ENCODE measurements around the gene NUDT2. TPM values are rescaled to one million over a fixed set of nuclear protein-coding genes. Genes with fewer than 3 reads are reported as not detected.

Gene NUDT2
- polyA plus RNA-seq, 1 of the 3 experiments (the other 2 are of a cell fraction), result 47.8 TPM

GRCh38 chr9:34382054-34382453, 52.7 kb downstream of the NUDT2 start:
- H3K4me1 ChIP-seq (ENCODE audit: control insufficient read depth in 1 of 2, insufficient read depth in 2 of 2, low read depth in 1 of 2, low read length in 1 of 2), result peaks cover 7 to 12% of the 10 kb centered on the region in 2 experiments; a peak in 2 of 4 replicates
- H3K36me3 ChIP-seq (replicated peaks in 1 of 2; ENCODE audit: control insufficient read depth in 1 of 2, insufficient read depth in 2 of 2, low read length in 1 of 2), result no peaks in the 10 kb centered on the region
- no peaks in the 10 kb centered on the region for H3K79me2 ChIP-seq (ENCODE audit: insufficient read depth)
- ChIA-PET POLR2A (no interaction called here), CTCF (interaction anchor here (1.5 kb wide), 2 partner anchors 129 to 209 kb away, joined by 4 to 5 read pairs; no protein-coding TSS in a partner anchor)
- 83% methylated on average over 3 of the region's 5 CpGs for WGBS (ENCODE audit: low lambda C conversion rate)
- H3K4me3 ChIP-seq (ENCODE audit: low read depth in 2 of 2, low read length in 1 of 2), result no peak overlapping the region
- no peak overlapping the region for H2AFZ ChIP-seq (ENCODE audit: low read depth)
- no peak overlapping the region for H3K9ac ChIP-seq
- no peak overlapping the region for H3K4me2 ChIP-seq
- no peak for TF ChIP-seq CHD2 (IDR thresholded peaks at IDR 0.05; ENCODE audit: low read length, partially characterized antibody)
- no peak for TF ChIP-seq NRF1 (IDR thresholded peaks at IDR 0.05; ENCODE audit: low read depth, low read length)
- TF ChIP-seq USF2 (IDR thresholded peaks at IDR 0.05; ENCODE audit: borderline replicate concordance, low read depth, low read length), result no peak
- TF ChIP-seq, protein P1, sequence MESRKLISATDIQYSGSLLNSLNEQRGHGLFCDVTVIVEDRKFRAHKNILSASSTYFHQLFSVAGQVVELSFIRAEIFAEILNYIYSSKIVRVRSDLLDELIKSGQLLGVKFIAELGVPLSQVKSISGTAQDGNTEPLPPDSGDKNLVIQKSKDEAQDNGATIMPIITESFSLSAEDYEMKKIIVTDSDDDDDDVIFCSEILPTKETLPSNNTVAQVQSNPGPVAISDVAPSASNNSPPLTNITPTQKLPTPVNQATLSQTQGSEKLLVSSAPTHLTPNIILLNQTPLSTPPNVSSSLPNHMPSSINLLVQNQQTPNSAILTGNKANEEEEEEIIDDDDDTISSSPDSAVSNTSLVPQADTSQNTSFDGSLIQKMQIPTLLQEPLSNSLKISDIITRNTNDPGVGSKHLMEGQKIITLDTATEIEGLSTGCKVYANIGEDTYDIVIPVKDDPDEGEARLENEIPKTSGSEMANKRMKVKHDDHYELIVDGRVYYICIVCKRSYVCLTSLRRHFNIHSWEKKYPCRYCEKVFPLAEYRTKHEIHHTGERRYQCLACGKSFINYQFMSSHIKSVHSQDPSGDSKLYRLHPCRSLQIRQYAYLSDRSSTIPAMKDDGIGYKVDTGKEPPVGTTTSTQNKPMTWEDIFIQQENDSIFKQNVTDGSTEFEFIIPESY (IDR thresholded peaks at IDR 0.05; ENCODE audit: borderline replicate concordance, low read depth), result no peak
- TF ChIP-seq ELF1 (IDR thresholded peaks at IDR 0.05), result no peak
- no peak for TF ChIP-seq SMC3 (IDR thresholded peaks at IDR 0.05; ENCODE audit: low read depth, low read length)
- no peak for TF ChIP-seq TCF12 (IDR thresholded peaks at IDR 0.05)
- no peak for TF ChIP-seq RFX5 (IDR thresholded peaks at IDR 0.05; ENCODE audit: low read length)
- TF ChIP-seq USF1 (IDR thresholded peaks at IDR 0.05; ENCODE audit: borderline replicate concordance, low read depth), result no peak
- no peak for TF ChIP-seq TAF1 (IDR thresholded peaks at IDR 0.05; ENCODE audit: borderline replicate concordance, low read depth, low read length)
- no peaks in the 10 kb centered on the region for H3K27me3 ChIP-seq (ENCODE audit: insufficient read depth)
- no peak for DNase-seq
- H3K27ac ChIP-seq (ENCODE audit: low read depth in 2 of 2, low read length in 1 of 2), result no peak overlapping the region
- H3F3A ChIP-seq (replicated peaks; ENCODE audit: insufficient read depth), result peaks cover 4% of the 10 kb centered on the region
- H4K20me1 ChIP-seq (ENCODE audit: insufficient read depth), result no peaks in the 10 kb centered on the region
- H3K9me2 ChIP-seq, result no peaks in the 10 kb centered on the region
- no peaks in the 10 kb centered on the region for H3K9me3 ChIP-seq

- Histone ChIP-seq H3K9me3 (no peaks in the 10 kb centered on the region), H3F3A (replicated peaks; ENCODE audit: insufficient read depth) (peaks cover 4% of the 10 kb centered on the region), H4K20me1 (ENCODE audit: insufficient read depth) (no peaks in the 10 kb centered on the region), H3K4me2 (no peak overlapping the region), H3K4me1 (ENCODE audit: control insufficient read depth in 1 of 2, insufficient read depth in 2 of 2, low read depth in 1 of 2, low read length in 1 of 2) (peaks cover 7 to 8% of the 10 kb centered on the region in 2 experiments; a peak in 2 of 4 replicates), H3K27ac (ENCODE audit: low read depth in 2 of 2, low read length in 1 of 2) (no peak overlapping the region), H3K79me2 (ENCODE audit: insufficient read depth) (no peaks in the 10 kb centered on the region), H2AFZ (ENCODE audit: low read depth) (no peak overlapping the region), H3K36me3 (replicated peaks in 1 of 2; ENCODE audit: control insufficient read depth in 1 of 2, insufficient read depth in 2 of 2, low read length in 1 of 2) (no peaks in the 10 kb centered on the region), H3K4me3 (ENCODE audit: low read depth in 2 of 2, low read length in 1 of 2) (no peak overlapping the region), H3K9ac (no peak overlapping the region), H3K27me3 (ENCODE audit: insufficient read depth) (no peaks in the 10 kb centered on the region), H3K9me2 (no peaks in the 10 kb centered on the region)
- 75% methylated on average over 3 of the region's 3 CpGs for WGBS (ENCODE audit: low lambda C conversion rate)
- ChIA-PET CTCF (interaction anchor here (1.2 kb wide), 1 partner anchor 50 kb away, joined by 3 read pairs; no protein-coding TSS in a partner anchor), POLR2A (no interaction called here)
- no peak for DNase-seq
- TF ChIP-seq MEF2A (IDR thresholded peaks at IDR 0.05; ENCODE audit: borderline replicate concordance, low read depth) (no peak), TEAD4 (IDR thresholded peaks at IDR 0.05; ENCODE audit: borderline replicate concordance, insufficient read depth) (no peak), TCF12 (IDR thresholded peaks at IDR 0.05) (no peak), MXI1 (IDR thresholded peaks at IDR 0.05; ENCODE audit: low read depth, low read length) (no peak), RXRA (IDR thresholded peaks at IDR 0.05; ENCODE audit: borderline replicate concordance, low read depth) (no peak), EP300 (IDR thresholded peaks at IDR 0.05; ENCODE audit: borderline replicate concordance in 1 of 2, low read depth in 1 of 2, low read length in 1 of 2) (no peak), NRF1 (IDR thresholded peaks at IDR 0.05; ENCODE audit: low read depth, low read length) (no peak), FOXM1 (IDR thresholded peaks at IDR 0.05; ENCODE audit: low read depth) (no peak), RFX5 (IDR thresholded peaks at IDR 0.05; ENCODE audit: low read length) (no peak), GABPA (IDR thresholded peaks at IDR 0.05; ENCODE audit: low read depth) (no peak), EZH2phosphoT487 (IDR thresholded peaks at IDR 0.05; ENCODE audit: borderline replicate concordance, low read depth) (no peak), JUND (IDR thresholded peaks at IDR 0.05) (no peak), USF1 (IDR thresholded peaks at IDR 0.05; ENCODE audit: borderline replicate concordance, low read depth) (no peak), CHD2 (IDR thresholded peaks at IDR 0.05; ENCODE audit: low read length, partially characterized antibody) (no peak)
- TF ChIP-seq, protein P2, sequence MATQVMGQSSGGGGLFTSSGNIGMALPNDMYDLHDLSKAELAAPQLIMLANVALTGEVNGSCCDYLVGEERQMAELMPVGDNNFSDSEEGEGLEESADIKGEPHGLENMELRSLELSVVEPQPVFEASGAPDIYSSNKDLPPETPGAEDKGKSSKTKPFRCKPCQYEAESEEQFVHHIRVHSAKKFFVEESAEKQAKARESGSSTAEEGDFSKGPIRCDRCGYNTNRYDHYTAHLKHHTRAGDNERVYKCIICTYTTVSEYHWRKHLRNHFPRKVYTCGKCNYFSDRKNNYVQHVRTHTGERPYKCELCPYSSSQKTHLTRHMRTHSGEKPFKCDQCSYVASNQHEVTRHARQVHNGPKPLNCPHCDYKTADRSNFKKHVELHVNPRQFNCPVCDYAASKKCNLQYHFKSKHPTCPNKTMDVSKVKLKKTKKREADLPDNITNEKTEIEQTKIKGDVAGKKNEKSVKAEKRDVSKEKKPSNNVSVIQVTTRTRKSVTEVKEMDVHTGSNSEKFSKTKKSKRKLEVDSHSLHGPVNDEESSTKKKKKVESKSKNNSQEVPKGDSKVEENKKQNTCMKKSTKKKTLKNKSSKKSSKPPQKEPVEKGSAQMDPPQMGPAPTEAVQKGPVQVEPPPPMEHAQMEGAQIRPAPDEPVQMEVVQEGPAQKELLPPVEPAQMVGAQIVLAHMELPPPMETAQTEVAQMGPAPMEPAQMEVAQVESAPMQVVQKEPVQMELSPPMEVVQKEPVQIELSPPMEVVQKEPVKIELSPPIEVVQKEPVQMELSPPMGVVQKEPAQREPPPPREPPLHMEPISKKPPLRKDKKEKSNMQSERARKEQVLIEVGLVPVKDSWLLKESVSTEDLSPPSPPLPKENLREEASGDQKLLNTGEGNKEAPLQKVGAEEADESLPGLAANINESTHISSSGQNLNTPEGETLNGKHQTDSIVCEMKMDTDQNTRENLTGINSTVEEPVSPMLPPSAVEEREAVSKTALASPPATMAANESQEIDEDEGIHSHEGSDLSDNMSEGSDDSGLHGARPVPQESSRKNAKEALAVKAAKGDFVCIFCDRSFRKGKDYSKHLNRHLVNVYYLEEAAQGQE (IDR thresholded peaks at IDR 0.05; ENCODE audit: low read depth, low read length), result no peak
Observed at GRCh38 chr9:34382879-34383278, 53.5 kb downstream of the NUDT2 start.
